RWPE2 (cell line): ENCODE data around the gene LPIN3.

ENCODE experiments used
- ATAC-seq: fragments of 200-7000 bp; cut with Tn5 transposase; 3 replicates; pipeline ENCODE4 v1.9.1; 2021; ENCODE audit warnings: low read depth
- DNase-seq: peaks from one replicate; pipeline ENCODE4 v3.0.0-alpha.2; 2020; ENCODE audit warnings: low spot score
- H3K27ac ChIP-seq: fragments of 450-650 bp; 2 replicates; pipeline ENCODE4 v1.5.1; 2017; ENCODE audit warnings: mild to moderate bottlenecking; ENCODE audit not compliant: poor library complexity, severe bottlenecking
- H3K27me3 ChIP-seq: fragments of 250-450 bp; sonication (Bioruptor Pico); 2 replicates; pipeline ENCODE4 v1.5.1; 2021; ENCODE audit warnings: mild to moderate bottlenecking, moderate library complexity; ENCODE audit not compliant: insufficient read depth, poor library complexity, severe bottlenecking
- H3K36me3 ChIP-seq: fragments of 250-450 bp; sonication (Bioruptor Pico); 2 replicates; pipeline ENCODE4 v1.5.1; 2020; ENCODE audit warnings: low read depth, mild to moderate bottlenecking, moderate library complexity
- H3K4me1 ChIP-seq: fragments of 250-450 bp; sonication (Bioruptor Pico); 2 replicates; pipeline ENCODE4 v1.5.1; 2021; ENCODE audit warnings: mild to moderate bottlenecking, moderate library complexity; ENCODE audit not compliant: insufficient read depth, poor library complexity, severe bottlenecking
- H3K4me3 ChIP-seq: fragments of 250-450 bp; sonication (Bioruptor Pico); 2 replicates; pipeline ENCODE4 v1.5.1; 2021; ENCODE audit warnings: mild to moderate bottlenecking, moderate library complexity; ENCODE audit not compliant: severe bottlenecking
- H3K9me3 ChIP-seq: fragments of 250-450 bp; sonication (Bioruptor Pico); 2 replicates; pipeline ENCODE4 v1.5.1; 2021; ENCODE audit warnings: mild to moderate bottlenecking, moderate library complexity; ENCODE audit not compliant: severe bottlenecking
- TF ChIP-seq, protein P1 (sequence below): fragments of 450-650 bp; IDR thresholded peaks from one replicate; pipeline ENCODE4 v1.5.1; 2017; ENCODE audit warnings: mild to moderate bottlenecking, moderate library complexity; ENCODE audit not compliant: poor library complexity, severe bottlenecking

LPIN3 gene

DNA sequence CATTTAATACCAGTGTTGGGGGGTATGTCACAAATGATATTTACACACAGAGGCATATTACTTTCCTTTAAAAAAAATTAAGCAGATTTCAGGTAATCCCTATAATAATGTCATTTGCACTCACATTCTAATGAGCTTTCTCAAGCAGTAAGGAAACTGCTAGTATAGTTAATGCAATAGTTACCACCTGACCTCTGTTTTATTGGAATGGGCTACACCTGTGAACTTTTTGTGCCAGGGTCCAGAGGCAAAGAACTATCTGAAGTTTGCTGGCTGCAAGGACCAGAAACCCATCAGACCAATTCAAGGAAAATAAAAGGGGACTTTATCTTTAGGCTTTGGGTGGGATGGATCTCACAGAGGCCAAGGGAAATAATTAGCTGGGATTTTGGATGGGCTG is 20.2 kb upstream of the LPIN3 start:
- DNase-seq (no peak), ATAC-seq (no peak)
- Histone ChIP-seq H3K4me3 (no peak overlapping the region), H3K4me1 (peaks cover 27% of the 10 kb centered on the region), H3K9me3 (no peaks in the 10 kb centered on the region), H3K27ac (no peak overlapping the region), H3K27me3 (no peaks in the 10 kb centered on the region), H3K36me3 (no peaks in the 10 kb centered on the region)
- TF ChIP-seq, protein P1, sequence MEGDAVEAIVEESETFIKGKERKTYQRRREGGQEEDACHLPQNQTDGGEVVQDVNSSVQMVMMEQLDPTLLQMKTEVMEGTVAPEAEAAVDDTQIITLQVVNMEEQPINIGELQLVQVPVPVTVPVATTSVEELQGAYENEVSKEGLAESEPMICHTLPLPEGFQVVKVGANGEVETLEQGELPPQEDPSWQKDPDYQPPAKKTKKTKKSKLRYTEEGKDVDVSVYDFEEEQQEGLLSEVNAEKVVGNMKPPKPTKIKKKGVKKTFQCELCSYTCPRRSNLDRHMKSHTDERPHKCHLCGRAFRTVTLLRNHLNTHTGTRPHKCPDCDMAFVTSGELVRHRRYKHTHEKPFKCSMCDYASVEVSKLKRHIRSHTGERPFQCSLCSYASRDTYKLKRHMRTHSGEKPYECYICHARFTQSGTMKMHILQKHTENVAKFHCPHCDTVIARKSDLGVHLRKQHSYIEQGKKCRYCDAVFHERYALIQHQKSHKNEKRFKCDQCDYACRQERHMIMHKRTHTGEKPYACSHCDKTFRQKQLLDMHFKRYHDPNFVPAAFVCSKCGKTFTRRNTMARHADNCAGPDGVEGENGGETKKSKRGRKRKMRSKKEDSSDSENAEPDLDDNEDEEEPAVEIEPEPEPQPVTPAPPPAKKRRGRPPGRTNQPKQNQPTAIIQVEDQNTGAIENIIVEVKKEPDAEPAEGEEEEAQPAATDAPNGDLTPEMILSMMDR = no peak

DNA sequence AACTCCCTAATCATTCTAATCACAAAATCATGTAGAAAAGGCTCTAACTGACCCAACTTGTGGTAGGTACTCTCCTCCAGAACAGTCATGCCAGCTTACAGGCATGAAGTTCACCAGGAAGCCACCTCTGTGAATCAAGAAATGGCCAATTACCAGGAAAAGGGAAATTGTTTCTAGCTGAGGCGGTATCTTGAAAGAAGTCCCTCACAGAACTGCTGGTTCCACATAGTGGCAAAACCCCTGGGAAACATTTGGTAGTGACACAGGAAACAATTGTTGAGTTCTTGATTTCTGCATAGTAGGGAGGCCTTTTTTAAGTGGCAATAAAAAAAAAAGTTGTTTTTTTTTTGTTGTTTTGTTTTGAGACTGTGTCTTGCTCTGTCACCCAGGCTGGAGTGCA is 19.6 kb upstream of the LPIN3 start:
- no peaks in the 10 kb centered on the region for H3K36me3 ChIP-seq
- H3K27me3 ChIP-seq = no peaks in the 10 kb centered on the region
- H3K4me3 ChIP-seq = no peak overlapping the region
- TF ChIP-seq, protein P1 = no peak
- H3K27ac ChIP-seq = peak overlapping the region; percentile 43
- no peaks in the 10 kb centered on the region for H3K9me3 ChIP-seq
- ATAC-seq (no peak), DNase-seq (no peak)
- peaks cover 22% of the 10 kb centered on the region for H3K4me1 ChIP-seq

DNA sequence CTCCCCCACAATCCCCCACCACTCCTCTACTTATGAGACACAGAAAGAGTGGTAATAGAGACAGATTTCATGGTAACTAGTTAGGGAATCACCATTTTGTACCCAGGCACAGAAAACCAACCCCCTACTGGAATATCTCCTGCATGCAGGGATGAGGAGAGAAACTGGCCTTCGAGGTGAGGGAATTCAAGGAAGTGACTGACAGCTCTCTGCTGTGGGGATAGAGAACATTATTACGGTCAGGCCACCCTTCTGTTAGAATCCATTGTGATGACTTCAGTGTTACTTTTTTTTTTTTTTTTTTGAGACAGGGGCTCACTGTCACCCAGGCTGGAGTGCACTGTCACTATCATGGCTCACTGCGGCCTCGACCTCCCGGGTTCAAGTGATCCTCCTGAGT is 13.4 kb upstream of the LPIN3 start:
- peaks cover 20% of the 10 kb centered on the region for H3K4me1 ChIP-seq
- ATAC-seq (no peak), DNase-seq (no peak)
- H3K27ac ChIP-seq = peak overlapping the region; percentile 92
- no peaks in the 10 kb centered on the region for H3K36me3 ChIP-seq
- TF ChIP-seq, protein P1 = no peak
- no peak overlapping the region for H3K4me3 ChIP-seq
- no peaks in the 10 kb centered on the region for H3K27me3 ChIP-seq
- no peaks in the 10 kb centered on the region for H3K9me3 ChIP-seq

DNA sequence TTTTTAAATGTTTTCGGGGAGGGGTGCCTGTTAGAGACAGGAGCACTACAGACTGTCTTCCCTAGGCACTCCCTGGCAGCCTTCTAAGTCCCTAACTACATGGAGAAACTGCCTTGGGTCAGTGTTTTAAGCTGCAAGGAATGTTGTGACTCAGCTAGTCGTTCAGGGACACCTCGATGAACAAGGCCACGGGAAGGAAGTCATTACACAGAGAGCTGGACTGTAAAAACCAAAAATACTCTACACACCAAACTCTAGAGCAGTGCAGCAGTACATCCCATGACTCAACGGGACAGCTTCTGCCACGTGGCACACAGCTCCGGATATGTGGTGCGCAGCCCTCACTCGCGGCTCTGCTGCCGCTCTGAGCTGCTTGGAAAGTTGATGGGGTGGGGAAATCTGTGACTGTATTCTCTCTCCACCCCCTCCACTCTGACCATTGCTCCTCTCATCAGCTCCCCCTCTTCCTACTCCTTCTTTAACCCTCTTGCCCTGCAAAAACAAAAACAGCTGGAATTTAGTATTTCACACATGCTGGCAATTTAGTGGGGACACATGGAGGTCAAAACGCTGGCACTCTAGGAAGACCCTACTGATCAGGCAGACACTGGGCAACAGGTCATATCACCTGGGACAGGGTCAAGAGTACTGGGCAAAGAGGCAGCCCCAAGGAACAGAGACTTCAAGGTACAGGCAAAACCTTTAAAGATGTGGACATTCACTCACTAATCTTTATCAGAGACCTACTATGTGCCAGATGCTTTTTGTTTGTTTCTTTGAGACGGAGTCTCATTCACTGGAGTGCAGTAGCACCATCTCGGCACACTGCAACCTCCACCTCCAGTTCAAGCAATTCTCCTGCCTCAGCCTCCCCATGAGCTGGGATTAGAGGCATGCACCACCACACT is 10.9 kb upstream of the LPIN3 start:
- ATAC-seq = peak; percentile 97
- Histone ChIP-seq H3K9me3 (no peaks in the 10 kb centered on the region), H3K36me3 (no peaks in the 10 kb centered on the region), H3K4me1 (peaks cover 18% of the 10 kb centered on the region), H3K4me3 (no peak overlapping the region), H3K27me3 (no peaks in the 10 kb centered on the region), H3K27ac (peak overlapping the region; percentile 92)
- peak; percentile 96 for DNase-seq
- TF ChIP-seq, protein P1 = peak; percentile 10

DNA sequence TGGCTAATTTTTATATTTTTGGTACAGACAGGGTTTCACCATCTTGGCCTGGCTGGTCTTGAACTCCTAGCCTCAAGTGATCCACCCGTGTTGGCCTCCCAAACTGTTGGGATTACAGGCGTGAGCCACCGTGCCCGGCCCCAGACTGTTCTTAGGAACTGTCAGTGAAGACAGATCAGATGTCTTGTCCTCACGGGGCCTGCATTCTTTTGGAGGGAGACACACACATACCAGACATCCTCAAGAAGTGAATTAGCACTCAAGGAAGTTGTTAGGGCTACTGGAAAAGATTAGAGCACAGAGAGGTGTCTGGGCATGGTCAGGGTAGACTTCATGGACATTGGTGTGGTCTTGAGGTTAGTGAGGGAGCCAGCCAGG is 10.3 kb upstream of the LPIN3 start:
- H3K9me3 ChIP-seq = no peaks in the 10 kb centered on the region
- DNase-seq (peak; percentile 81), ATAC-seq (no peak)
- H3K4me1 ChIP-seq = peaks cover 18% of the 10 kb centered on the region
- TF ChIP-seq, protein P1 = no peak
- no peak overlapping the region for H3K4me3 ChIP-seq
- no peaks in the 10 kb centered on the region for H3K27me3 ChIP-seq
- peak overlapping the region; percentile 92 for H3K27ac ChIP-seq
- H3K36me3 ChIP-seq = no peaks in the 10 kb centered on the region
